Mesenchymal stem cell (in vitro differentiated cells and primary cell): ENCODE data around the gene PCP4.

ENCODE experiments used
- DNase-seq: peaks from one replicate; pipeline ENCODE4 v3.0.0-alpha.2; 2013
- H2AFZ ChIP-seq: one replicate; pipeline ENCODE4 v1.6.1; 2013; ENCODE audit warnings: low read depth, mild to moderate bottlenecking, control low read depth, inconsistent platforms, low read length, moderate library complexity
- H2AK5ac ChIP-seq: 2 replicates; pipeline ENCODE4 v1.6.1; 2013; ENCODE audit warnings: low read length, moderate library complexity, mild to moderate bottlenecking, inconsistent platforms; ENCODE audit not compliant: severe bottlenecking
- H2BK120ac ChIP-seq: one replicate; pipeline ENCODE4 v1.6.1; 2013; ENCODE audit warnings: low read depth, mild to moderate bottlenecking, inconsistent platforms, low read length, moderate library complexity
- H2BK12ac ChIP-seq, 2 experiments: one replicate each; pipeline ENCODE4 v1.6.1; 2013; ENCODE audit warnings: inconsistent platforms in 2 of 2, low read length in 2 of 2, mild to moderate bottlenecking in 2 of 2, moderate library complexity in 2 of 2, control low read depth in 1 of 2
- H2BK15ac ChIP-seq: one replicate; pipeline ENCODE4 v1.6.1; 2013; ENCODE audit warnings: mild to moderate bottlenecking, low read depth, inconsistent platforms; ENCODE audit not compliant: poor library complexity, severe bottlenecking
- H2BK5ac ChIP-seq: 2 replicates; pipeline ENCODE4 v1.6.1; 2013; ENCODE audit warnings: low read depth, mild to moderate bottlenecking, low read length, control low read depth, inconsistent platforms; ENCODE audit not compliant: poor library complexity, severe bottlenecking
- H3K14ac ChIP-seq, 2 experiments: one replicate each; pipeline ENCODE4 v1.6.1; 2013; ENCODE audit warnings: inconsistent platforms in 2 of 2, low read length in 2 of 2, control low read depth in 1 of 2, mild to moderate bottlenecking in 1 of 2, moderate library complexity in 1 of 2
- H3K18ac ChIP-seq, 2 experiments: one replicate each; pipeline ENCODE4 v1.6.1; 2013; ENCODE audit warnings: inconsistent platforms in 2 of 2, low read length in 2 of 2, control low read depth in 1 of 2, low read depth in 1 of 2, mild to moderate bottlenecking in 1 of 2
- H3K23ac ChIP-seq, 2 experiments: one replicate each; pipeline ENCODE4 v1.6.1; 2013; ENCODE audit warnings: inconsistent platforms in 2 of 2, low read length in 2 of 2, mild to moderate bottlenecking in 2 of 2, moderate library complexity in 2 of 2, control low read depth in 1 of 2
- H3K27ac ChIP-seq: 2 replicates; pipeline ENCODE4 v1.5.1; 2013; ENCODE audit warnings: mild to moderate bottlenecking, moderate library complexity, low read length, control low read depth, inconsistent platforms; ENCODE audit not compliant: poor library complexity, severe bottlenecking
- H3K27me3 ChIP-seq, 2 experiments: 2 replicates each; pipeline versions ENCODE4 v1.6.1 to v1.7.0; 2013; ENCODE audit warnings: low read length in 2 of 2, mild to moderate bottlenecking in 2 of 2, moderate library complexity in 2 of 2, control low read depth in 1 of 2, inconsistent platforms in 1 of 2; ENCODE audit not compliant: control insufficient read depth in 1 of 2, insufficient read depth in 1 of 2
- H3K36me3 ChIP-seq, 2 experiments: 2 replicates each; pipeline versions ENCODE4 v1.6.1 to v1.7.0; 2013; ENCODE audit warnings: low read length in 2 of 2, control low read depth in 1 of 2, inconsistent platforms in 1 of 2, low read depth in 1 of 2, mild to moderate bottlenecking in 1 of 2; ENCODE audit not compliant: insufficient read depth in 2 of 2, control insufficient read depth in 1 of 2
- H3K4ac ChIP-seq, 2 experiments: one replicate each; pipeline ENCODE4 v1.6.1; 2013; ENCODE audit warnings: inconsistent platforms in 2 of 2, low read length in 2 of 2, mild to moderate bottlenecking in 2 of 2, moderate library complexity in 2 of 2, control low read depth in 1 of 2, low read depth in 1 of 2
- H3K4me1 ChIP-seq: 2 replicates; pipeline ENCODE4 v1.6.1; 2013; ENCODE audit warnings: low read depth, low read length, control low read depth; ENCODE audit not compliant: control insufficient read depth, insufficient read depth
- H3K4me2 ChIP-seq: 2 replicates; pipeline ENCODE4 v1.6.1; 2013; ENCODE audit warnings: low read length, mild to moderate bottlenecking, inconsistent platforms; ENCODE audit not compliant: poor library complexity, severe bottlenecking
- H3K4me3 ChIP-seq, 2 experiments: 2 replicates each; pipeline versions ENCODE4 v1.5.1 to v1.7.0; 2013; ENCODE audit warnings: low read length in 2 of 2, mild to moderate bottlenecking in 2 of 2, control low read depth in 1 of 2, low read depth in 1 of 2; ENCODE audit not compliant: insufficient read depth in 1 of 2
- H3K79me1 ChIP-seq: replicated peaks from 2 replicates; pipeline ENCODE4 v1.6.1; 2013; ENCODE audit warnings: mild to moderate bottlenecking, control low read depth, low read length, inconsistent platforms; ENCODE audit not compliant: poor library complexity, severe bottlenecking
- H3K9ac ChIP-seq: 2 replicates; pipeline ENCODE4 v1.7.0; 2013; ENCODE audit warnings: mild to moderate bottlenecking, low read length, moderate library complexity
- H3K9me3 ChIP-seq: 2 replicates; pipeline ENCODE4 v1.7.0; 2013; ENCODE audit warnings: mild to moderate bottlenecking, low read length; ENCODE audit not compliant: control insufficient read depth
- H4K8ac ChIP-seq: one replicate; pipeline ENCODE4 v1.6.1; 2013; ENCODE audit warnings: inconsistent platforms, mild to moderate bottlenecking, low read length, moderate library complexity
- H4K91ac ChIP-seq: one replicate; pipeline ENCODE4 v1.6.1; 2013; ENCODE audit warnings: mild to moderate bottlenecking, low read length, inconsistent platforms
- WGBS: methylation state at CpG from one replicate; pipeline ENCODE4 v1.1.7; 2013; ENCODE audit warnings: mixed read lengths; 5-methylcytosine and 5-hydroxymethylcytosine counted together

Gene PCP4

GRCh38 chr21:39852726-39853500 lies 14.3 kb upstream of the PCP4 start:
- Histone ChIP-seq H3K4me1 (no peaks in the 10 kb centered on the region), H3K23ac (no peak overlapping the region), H2BK12ac (no peak overlapping the region), H3K4ac (no peak overlapping the region), H3K27ac (no peak overlapping the region), H3K79me1 (no peaks in the 10 kb centered on the region), H3K9me3 (no peaks in the 10 kb centered on the region), H2BK5ac (no peak overlapping the region), H3K36me3 (no peaks in the 10 kb centered on the region), H3K4me3 (no peak overlapping the region), H3K9ac (no peak overlapping the region), H2AFZ (no peak overlapping the region), H2BK120ac (no peak overlapping the region), H2AK5ac (no peak overlapping the region), H3K18ac (no peak overlapping the region), H4K91ac (no peak overlapping the region), H2BK15ac (no peak overlapping the region), H3K4me2 (no peak overlapping the region), H4K8ac (no peak overlapping the region), H3K27me3 (no peaks in the 10 kb centered on the region), H3K14ac (no peak overlapping the region)
- WGBS = 75% methylated on average over 14 of the region's 14 CpGs
- DNase-seq = no peak

- H2AK5ac ChIP-seq = no peak overlapping the region
- no peak for DNase-seq
Observed at GRCh38 chr21:39854572-39854971, 12.7 kb upstream of the PCP4 start.

GRCh38 chr21:39855595-39855994 lies 11.6 kb upstream of the PCP4 start:
- Histone ChIP-seq H3K9me3 (no peaks in the 10 kb centered on the region), H3K14ac (no peak overlapping the region), H3K9ac (no peak overlapping the region), H4K8ac (no peak overlapping the region), H3K4ac (no peak overlapping the region), H3K23ac (no peak overlapping the region), H2AFZ (no peak overlapping the region), H3K36me3 (no peaks in the 10 kb centered on the region), H3K4me2 (no peak overlapping the region), H4K91ac (no peak overlapping the region), H3K27ac (no peak overlapping the region), H2BK5ac (no peak overlapping the region), H2AK5ac (no peak overlapping the region), H3K79me1 (no peaks in the 10 kb centered on the region), H3K27me3 (no peaks in the 10 kb centered on the region), H2BK12ac (no peak overlapping the region), H2BK120ac (no peak overlapping the region), H3K4me3 (no peak overlapping the region), H3K4me1 (no peaks in the 10 kb centered on the region), H2BK15ac (no peak overlapping the region), H3K18ac (no peak overlapping the region)
- WGBS = 85% methylated on average over 4 of the region's 4 CpGs
- DNase-seq = no peak

More at GRCh38 chr21:39854572-39854971, 12.7 kb upstream of the PCP4 start:
- H3K4me2 ChIP-seq = no peak overlapping the region
- no peak overlapping the region for H2BK5ac ChIP-seq
- H3K27me3 ChIP-seq = no peaks in the 10 kb centered on the region
- H2BK15ac ChIP-seq = no peak overlapping the region
- H2BK12ac ChIP-seq = no peak overlapping the region
- no peak overlapping the region for H4K91ac ChIP-seq
- no peak overlapping the region for H2BK120ac ChIP-seq
- H3K14ac ChIP-seq = no peak overlapping the region
- H3K4ac ChIP-seq = no peak overlapping the region
- H3K9ac ChIP-seq = no peak overlapping the region
- no peak overlapping the region for H4K8ac ChIP-seq
- H3K4me3 ChIP-seq = no peak overlapping the region
- no peaks in the 10 kb centered on the region for H3K4me1 ChIP-seq
- no peaks in the 10 kb centered on the region for H3K9me3 ChIP-seq
- no peak overlapping the region for H3K23ac ChIP-seq
- 70% methylated on average over 5 of the region's 6 CpGs for WGBS
- H2AFZ ChIP-seq = no peak overlapping the region
- H3K18ac ChIP-seq = no peak overlapping the region
- H3K27ac ChIP-seq = no peak overlapping the region
- no peaks in the 10 kb centered on the region for H3K79me1 ChIP-seq
- no peaks in the 10 kb centered on the region for H3K36me3 ChIP-seq

DNA sequence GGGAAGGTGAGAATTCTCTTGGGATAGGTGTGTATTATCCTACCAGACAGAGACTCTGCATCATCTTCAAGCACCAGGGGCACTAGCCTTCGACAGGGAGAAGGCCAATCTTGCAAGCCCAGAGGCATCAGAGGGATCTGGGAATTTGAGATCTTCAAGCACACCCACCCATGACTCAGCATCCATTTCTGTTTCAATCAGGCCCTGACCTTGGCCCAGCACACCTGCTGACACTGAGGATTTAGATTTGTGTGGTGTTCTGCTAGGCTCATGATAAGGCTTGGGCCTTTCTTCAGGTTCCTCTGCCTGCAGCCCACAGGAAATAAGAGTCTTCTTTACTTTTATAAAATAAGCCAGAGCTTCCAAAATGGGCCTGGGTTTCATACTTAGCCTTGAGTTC lies 6.6 kb upstream of the PCP4 start:
- H3K9me3 ChIP-seq = no peaks in the 10 kb centered on the region
- no peak overlapping the region for H2BK15ac ChIP-seq
- no peak overlapping the region for H3K23ac ChIP-seq
- no peak overlapping the region for H3K4ac ChIP-seq
- no peak overlapping the region for H3K4me2 ChIP-seq
- H3K27ac ChIP-seq = no peak overlapping the region
- no peaks in the 10 kb centered on the region for H3K4me1 ChIP-seq
- no peak overlapping the region for H4K91ac ChIP-seq
- no peaks in the 10 kb centered on the region for H3K36me3 ChIP-seq
- no peak overlapping the region for H2BK12ac ChIP-seq
- no peak overlapping the region for H3K4me3 ChIP-seq
- no CpG with 5 or more reads among the region's 1 CpG for WGBS
- H3K18ac ChIP-seq = no peak overlapping the region
- H4K8ac ChIP-seq = no peak overlapping the region
- peaks cover 0 to 8% of the 10 kb centered on the region in 2 experiments for H3K27me3 ChIP-seq
- no peak for DNase-seq
- H2BK120ac ChIP-seq = no peak overlapping the region
- no peak overlapping the region for H2AFZ ChIP-seq
- no peak overlapping the region for H2BK5ac ChIP-seq
- H3K9ac ChIP-seq = no peak overlapping the region
- H2AK5ac ChIP-seq = no peak overlapping the region
- H3K14ac ChIP-seq = no peak overlapping the region
- H3K79me1 ChIP-seq = no peaks in the 10 kb centered on the region
